NCI-H2227 (cell line): ENCODE data around the gene HOXD9.

Source experiments
- DNase-seq: peaks from one replicate; lab custom pipeline; 2025; ENCODE audit not compliant: unreplicated experiment; lab: John Stamatoyannopoulos, UW

HOXD9 gene

DNA sequence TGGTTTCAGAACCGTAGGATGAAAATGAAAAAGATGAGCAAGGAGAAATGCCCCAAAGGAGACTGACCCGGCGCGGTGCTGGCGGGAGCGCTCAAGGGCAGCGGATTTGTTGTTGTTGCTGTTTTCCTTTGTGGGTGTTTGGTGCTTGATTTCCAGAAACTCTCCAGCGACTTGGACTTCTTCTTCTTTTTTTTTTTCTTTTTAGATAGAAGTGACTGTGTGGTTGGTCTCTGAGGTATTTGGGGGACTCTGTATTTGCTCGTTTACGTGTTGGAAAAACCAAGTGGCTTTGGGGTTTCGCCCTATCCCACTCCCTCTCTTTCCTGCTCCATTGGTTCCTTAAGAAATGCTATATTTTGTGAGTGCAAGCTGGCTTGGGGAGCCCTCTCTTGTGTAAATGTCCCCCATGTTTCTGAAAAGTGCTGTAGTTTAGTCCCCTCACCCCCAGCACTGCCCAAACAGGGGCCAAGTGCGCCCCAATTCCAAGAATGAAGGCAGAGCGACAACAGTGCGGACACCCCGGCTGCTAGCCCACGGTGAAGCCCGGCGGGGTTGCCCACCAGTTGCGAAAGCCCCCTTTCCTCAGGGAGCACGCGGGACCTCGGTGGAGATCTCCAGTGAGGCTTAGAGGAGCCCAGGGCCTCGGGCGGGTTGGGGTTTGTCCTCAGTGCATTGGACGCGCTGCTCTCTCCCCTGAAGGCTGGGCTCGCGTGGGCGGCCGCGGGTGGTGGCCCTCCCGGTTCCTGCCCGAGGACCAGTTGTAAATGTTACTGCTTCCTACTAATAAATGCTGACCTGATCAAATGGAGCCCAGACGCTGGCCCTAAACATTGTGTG lies 1.8 kb downstream of the HOXD9 start:
- no peak for DNase-seq

DNA sequence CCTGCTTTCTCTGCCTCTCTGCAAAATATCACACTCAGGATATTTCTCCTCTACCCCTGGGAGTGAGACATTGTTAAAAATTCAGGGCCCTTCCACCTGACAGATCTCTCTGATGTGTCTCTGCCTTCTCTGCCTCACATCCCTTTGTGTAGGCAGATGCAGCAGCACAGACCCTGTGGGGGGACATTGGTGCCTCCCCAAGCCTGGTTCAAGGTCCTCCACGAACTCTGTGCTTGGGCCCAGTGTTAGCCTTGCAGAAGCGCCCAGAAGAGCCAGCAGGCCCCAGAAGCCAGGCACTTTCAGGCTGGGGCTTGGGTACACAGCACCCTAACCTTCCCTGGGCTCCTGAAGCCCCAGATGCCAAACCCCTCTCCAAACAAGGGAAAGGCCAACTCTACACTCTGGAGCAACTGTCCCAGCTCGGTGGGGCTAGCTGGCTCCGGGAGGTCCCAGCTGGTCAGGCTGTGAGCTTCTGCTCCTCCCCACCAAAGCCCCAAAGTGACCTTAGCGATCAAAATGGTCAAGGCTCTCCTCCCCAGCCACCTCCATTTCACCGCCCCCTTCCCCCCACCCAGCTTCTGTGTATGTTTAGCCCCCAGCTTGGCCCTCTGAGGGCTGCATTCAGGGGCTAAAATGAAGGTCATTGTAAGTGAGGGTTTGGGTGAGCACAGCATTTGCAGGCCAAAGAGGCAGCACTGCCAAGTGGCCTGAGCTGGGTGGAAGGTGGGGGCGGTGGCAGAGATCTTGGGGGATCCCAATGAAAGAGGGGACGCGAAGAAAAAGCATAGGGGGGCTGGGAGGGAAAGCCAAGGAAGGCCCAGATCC lies 2.6 kb downstream of the HOXD9 start:
- no peak for DNase-seq

DNA sequence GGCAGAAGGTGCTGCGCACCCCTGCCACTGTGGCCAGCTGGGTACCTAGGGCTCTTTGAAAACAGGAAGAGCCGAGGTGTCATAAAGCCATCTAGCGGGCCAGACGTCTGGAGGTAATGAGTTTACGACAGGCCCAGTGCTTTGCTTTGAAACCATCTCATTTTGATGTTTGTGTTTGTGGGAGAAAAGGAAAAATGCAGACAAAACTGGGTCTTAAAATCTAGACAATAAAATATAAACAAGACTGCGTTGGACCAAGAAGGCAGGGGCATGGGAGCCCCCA lies 3.2 kb downstream of the HOXD9 start:
- no peak for DNase-seq

DNA sequence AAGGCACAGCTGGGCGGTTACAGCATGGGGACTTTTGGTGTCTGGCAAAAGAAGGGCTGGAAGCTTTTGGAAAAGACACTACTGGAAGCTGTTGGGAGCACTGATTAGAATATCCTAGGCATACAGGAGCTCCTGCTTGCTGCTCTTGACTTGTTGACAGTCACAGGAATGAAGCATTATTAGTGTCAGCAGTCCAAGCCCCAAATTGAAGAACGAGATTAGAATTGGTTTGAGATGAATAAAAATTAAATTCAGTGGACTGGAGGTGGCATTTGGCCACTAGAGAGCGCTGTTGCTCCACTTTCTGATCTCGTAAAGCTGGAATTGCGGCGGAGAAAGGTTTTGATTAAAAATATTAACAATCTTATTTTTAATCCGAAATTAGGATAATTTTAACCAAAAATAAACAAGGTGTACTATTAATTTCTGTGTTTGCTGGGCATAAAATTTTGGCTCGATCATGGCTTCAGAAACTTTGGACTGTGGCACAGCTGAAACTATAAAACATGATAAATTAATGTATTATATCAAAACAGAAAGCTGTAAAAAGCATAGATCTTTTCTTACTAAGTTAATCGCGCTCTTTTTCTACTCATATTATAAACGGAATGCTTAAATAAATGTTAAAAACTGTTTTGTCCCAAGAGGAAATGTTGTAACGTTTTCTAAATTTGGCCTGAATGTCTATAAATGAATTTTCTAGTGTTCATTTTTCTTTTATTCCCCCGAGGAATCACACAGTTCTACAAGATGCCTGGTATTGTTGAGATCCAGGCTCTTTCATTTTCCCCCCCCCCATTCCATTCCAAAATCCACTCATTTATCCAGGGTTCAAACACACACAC lies 4.6 kb downstream of the HOXD9 start:
- DNase-seq: peak; percentile 83

DNA sequence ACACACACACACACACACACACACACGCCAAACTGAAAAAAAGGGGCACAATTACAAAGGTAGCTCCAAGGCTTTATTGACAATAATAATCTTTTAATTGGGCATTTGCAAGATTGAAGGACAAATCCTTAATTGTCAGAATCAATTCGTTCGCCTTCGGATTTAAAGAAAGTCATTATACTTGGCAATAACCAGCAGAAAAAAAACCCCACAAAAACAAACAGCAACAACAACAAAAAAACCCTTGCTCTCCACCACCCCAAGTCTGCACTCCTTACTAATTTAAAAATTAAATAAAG lies 5.2 kb downstream of the HOXD9 start:
- DNase-seq: no peak

DNA sequence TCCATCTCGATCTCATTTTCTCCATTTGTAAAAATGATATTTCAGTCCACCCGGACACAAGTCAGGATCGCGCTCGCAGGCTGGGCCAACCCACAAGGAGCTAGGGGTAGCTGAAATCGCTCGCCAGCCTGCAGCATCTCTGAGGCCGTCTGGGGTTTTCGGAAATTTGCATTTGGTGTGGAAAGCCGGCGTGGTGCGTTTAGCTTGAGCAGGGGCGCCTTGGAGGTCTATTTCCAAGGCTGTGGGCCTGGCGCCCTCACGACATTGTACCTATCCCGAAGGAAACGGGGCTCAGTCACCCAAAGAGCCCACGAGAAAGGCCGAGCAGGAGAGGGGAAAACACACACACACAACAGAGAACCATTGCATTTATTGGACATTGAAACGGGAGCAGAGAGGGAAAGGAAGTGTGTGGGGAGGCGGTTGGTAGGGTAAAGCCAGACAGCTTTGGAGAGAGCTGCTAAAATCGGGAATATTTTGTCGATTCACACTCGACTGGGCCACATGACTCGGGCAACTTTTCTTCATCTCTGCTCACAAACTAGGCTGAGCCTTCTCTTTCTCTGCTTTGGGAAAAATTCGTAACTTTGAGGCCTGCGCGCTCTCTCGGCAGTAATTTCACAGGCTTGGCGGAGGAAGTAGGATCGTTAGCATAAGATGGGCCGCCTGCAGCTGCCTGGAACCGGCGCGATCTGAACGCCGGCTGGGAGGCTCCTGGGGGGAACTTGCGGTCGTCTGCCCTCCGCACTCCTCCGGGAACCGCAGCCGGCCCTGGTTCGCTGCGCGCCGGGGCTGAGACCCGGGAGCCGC lies 5.9 kb downstream of the HOXD9 start:
- DNase-seq: peak; percentile 43

DNA sequence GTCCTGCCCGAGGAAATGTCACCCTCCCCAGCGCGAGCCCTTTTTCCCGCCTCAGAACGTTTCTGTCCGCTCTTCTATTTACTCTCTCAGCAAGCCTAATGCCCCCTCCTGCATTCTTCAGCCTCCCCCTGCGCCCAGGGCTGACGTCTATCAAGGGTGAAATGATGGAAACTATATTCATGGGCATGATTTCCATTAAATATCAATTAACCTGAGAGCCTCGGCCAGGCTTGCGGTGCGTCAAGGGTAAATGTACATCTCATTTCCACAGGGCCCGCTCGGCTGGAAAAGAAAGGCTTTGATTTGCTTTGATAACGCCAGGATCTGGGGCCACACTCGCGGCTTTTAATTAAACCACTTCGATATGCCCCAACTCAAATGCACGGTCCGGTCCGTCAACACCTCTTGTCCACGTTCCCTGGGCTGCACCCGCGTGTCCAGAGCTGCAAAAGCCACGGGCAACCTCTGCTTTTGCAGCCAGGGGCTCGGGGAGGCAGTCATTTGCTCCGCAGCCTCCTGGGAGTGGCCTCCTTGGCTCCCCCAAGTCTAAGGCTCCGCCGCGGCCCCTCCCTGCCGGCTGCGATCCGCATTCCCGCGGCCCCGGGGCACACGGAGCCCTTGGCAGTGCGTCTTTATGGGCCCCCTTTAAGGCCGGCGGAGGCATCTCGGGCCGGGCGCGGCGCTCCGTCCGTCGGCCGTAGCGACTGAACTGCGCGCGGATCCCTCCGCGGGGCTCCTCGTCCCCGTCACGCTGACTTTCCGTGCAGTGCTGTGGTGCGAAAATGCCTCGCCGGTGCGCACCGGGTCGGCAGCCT lies 6.7 kb downstream of the HOXD9 start, which contains the start of gene HOXD8:
Gene HOXD8, plus strand, starts transcription at position 724 of the 815 bp plus-strand sequence. CDS start 662 bp downstream, outside the sequence.
- DNase-seq: peak; percentile 87

DNA sequence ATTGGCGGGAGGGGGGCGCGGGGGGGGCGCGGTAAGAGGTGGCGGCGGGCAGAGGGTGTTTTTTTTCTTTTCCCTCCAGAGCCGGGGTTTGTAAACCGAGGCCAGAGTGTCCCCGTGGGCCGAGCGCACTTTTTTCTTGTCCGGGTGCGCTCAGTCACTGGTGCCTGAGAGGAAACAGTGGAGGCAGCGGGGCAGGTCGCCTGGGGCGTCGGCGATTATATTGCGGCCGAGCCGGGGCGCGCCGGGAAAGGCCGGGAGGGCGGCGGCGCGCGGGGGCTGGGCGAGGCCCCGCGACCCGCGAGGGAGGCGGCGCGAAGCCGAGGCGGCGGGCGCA lies 7.3 kb downstream of the HOXD9 start:
- DNase-seq: no peak

DNA sequence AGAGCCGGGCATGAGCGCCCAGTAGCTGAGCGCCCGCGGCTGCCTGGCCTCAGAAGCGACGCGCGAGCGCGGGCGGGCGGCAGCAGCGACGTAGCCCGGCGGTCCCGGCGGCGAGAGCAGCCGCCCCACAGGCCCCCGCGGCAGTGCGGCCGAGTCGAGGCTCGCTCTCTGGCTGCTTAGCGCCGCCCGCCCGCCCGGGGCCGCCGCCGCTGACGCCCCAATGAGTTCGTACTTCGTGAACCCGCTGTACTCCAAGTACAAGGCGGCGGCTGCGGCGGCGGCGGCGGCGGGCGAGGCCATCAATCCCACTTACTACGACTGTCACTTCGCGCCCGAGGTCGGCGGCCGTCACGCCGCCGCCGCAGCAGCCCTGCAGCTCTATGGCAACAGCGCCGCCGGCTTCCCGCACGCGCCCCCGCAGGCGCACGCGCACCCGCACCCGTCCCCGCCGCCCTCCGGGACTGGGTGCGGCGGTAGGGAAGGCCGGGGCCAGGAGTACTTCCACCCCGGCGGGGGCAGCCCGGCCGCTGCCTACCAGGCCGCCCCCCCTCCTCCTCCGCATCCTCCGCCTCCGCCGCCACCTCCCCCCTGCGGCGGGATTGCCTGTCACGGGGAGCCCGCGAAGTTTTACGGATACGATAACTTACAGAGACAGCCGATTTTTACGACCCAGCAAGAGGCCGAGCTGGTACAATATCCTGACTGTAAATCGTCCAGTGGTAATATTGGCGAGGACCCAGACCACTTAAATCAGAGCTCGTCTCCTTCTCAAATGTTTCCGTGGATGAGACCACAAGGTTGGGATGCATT lies 7.8 kb downstream of the HOXD9 start:
- DNase-seq: peak; percentile 69

DNA sequence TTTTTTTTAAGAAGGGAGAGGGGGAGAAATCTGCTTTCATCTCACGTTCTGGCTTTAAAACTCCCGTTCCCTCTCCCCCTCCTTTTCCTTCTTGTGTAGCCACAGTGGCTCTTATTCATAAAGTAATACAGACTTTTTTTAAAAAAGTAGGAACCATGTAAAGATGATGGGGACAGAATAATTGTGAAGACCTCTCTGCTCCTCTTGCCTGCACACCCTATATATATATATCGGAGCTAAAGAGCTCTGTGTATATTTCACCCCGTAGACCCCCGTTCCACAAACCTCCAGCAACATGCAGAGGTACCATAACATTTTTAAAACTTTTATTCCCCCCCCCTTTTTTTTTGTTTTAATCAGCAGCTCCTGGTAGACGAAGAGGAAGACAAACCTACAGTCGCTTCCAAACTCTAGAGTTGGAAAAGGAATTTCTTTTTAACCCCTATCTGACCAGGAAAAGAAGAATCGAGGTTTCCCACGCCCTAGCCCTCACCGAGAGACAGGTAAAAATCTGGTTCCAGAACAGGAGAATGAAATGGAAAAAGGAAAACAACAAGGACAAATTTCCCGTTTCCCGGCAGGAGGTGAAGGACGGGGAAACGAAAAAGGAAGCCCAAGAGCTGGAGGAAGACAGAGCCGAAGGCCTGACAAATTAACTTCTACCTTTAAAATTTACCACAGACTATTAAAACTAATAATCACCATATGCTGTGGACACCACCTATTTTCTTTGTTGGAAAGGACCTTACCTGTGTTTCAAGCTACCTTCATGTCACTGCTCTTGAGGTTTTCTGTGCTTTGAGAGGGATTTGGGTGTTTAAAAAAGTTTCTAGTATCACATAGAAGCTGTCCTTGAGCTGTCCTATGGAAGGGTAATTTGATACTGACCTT lies 8.7 kb downstream of the HOXD9 start:
- no peak for DNase-seq

DNA sequence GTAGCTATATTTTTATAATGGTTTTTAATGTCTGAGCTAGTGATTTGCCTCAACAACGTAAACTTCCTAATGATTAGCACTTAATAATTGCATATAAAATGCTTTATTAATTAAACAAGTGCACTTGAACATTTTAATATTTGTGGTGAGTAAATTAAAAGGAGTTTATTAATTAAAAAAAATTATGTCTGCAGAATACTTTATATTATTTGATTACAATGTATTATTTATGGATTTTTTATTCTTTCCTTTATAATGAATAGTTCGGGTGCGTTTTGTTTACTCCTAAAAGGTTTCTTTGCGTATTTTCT lies 9.3 kb downstream of the HOXD9 start:
- no peak for DNase-seq

DNA sequence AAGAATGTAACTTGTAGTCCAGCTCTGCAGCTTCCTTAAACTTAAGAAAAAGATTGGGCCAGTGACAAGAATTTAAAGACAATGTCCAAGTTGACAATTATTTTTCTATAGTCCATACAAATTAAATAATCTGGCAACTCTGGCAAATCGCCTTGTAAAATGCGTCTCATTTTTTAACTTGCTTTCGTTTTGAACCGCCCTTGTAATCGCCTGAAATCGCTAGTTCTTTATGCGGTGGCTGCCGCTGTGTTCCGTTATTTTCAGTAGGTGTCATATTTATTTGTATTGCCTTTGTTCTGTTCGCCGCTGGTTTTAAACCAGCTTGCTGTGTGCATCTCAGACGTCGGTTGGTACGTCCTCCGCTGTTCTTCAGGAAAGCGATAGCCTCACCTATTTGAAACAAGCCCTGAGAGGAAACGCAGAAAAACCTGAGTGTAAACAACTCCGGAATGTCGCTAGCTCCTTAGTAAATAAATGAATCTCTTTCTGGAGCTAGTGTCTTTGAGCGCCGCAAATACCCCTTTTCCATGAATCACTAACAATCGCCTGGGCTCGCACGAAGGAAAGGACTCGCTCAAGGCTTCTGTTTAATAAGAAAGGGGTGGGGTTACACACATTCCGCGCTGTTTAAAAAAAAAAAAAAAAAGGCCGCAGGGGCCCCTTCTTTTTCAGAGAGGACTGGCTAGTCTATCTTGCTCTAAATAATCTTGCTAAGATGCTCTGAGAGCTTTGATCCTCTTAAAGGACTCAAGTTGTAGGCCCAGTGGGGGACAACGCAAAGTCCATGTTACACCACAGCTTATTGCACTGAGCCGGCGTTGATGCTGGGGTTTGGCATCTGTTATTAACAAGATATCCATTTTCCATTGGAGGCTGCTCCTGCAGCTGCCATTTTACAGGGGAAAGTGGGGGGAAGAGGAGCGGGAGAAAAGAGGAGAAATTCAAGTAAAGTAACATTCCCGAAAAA lies 10.0 kb downstream of the HOXD9 start:
- no peak for DNase-seq

DNA sequence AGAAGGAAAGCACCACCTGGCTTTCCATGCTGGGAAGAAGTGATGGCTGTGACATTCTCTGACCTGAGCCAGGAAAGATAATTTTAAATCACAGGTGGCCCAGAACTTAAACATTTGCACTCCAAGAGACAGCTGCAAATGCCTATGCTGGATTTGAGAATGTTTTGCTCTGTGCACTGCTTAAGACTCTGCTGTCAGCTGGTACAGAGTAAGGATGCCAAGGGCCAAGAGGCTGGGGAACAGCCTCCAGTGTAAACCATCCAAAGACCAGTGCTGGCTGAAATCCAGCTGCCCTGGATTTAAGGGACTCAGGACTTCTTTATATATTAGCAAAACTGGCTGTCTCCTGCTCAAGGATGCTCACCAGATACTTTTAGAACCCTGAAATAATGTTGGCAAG lies 10.9 kb downstream of the HOXD9 start:
- DNase-seq: no peak

DNA sequence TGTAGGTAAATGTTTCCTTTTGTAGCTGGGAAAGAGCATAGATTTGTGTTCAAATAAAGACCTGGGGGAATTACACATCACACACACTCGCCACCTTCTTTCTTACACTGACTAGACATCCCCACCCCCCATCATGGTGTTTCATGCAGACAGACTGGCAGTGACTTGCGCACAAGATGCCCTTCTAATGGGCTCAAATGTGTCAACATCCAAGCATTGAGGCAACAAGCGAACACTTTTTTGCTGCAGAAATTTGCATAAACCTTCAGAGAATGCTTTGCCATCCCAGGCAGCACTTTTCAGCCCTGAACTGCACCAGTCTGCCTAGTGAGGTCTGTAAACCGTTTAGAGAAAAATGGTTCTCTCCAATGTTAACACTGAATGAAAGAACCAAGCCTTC lies 11.5 kb downstream of the HOXD9 start:
- no peak for DNase-seq

DNA sequence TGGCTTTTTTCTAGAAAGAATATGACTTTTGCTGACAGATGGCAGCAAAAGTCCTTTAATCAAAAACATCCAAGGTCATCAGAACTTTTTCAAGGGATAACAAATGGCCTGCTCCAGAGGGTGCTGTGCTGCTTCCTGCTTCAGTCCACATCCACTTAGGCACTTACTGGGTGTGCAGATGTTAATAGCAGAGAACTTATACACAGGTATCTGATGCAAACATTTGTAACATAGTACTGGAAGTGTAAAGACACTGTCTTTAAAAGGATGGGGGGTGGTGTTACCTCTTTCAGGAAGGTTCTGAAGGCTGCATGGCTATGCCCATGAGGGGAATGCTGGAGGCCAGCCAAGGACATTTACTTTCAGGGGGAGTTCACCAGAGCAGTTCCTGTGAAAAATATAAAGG lies 12.5 kb downstream of the HOXD9 start:
- no peak for DNase-seq

DNA sequence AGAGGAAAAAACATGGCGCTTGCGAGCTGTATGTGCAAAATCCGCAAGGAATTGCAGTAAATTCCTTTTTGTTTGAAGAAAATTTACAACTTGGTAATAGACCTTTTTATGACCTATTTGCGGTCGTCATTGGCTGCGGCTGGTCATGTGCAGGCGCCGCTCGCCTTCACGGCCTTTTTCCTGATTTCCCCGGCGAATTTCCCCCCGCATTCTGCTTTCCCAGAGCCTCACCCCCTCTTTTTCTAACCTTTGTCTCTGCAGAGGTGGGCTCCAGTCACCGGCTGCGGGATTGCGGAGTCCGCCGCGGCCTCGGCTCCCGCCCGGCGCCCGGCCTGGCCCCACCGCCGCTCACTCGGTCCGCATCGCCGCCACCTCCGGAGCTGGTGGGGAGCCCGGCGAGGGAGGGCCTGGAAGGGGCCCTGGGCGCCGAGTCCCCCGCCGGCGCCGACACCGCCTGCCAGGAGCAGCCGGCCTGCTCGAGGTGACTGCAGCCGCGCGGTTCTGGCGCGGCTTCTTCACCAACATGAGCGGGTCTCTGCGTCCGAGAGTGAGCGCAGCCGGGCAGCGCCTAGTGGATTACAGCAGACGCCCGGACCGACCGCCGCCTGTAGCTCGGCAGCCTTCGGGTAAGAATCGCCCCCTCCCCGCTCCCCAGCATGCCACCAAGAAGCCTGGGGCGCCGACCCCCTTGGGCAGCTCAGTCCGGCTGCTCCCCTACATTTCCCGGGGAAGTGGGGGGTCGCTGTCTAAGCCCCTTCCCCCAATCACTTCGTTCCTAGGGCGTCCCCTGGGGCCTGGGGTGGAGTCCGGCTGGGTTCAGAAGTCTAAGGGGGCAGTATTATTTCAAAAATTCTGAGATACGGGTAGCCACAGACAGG lies 14.1 kb downstream of the HOXD9 start:
- peak; percentile 55 for DNase-seq

DNA sequence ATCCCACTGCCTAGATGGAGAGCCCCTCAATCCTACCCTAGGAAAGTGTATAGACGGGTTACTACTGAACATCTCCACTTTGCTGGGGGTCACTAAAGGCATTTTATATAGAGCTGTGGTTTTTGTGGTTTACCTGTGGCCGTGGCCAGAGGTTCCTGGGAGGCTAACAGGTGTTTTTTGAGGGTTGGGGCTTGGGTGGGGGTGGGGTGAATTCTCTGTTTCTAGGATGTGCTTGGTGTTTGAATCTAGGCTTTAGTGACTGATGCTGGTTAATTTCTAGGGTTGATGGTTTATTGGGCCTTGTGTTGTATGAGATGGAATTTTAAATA lies 14.7 kb downstream of the HOXD9 start:
- DNase-seq: no peak
